NCI-H187 (cell line): ENCODE data around the gene NCF1.
"Not testable (repeated sequence)": the region's sequence is repeated elsewhere in the genome, so short reads cannot be mapped to it uniquely, and the experiment has no call there.

ENCODE experiments used
- DNase-seq, 2 experiments: peaks; one replicate each; lab custom pipeline; 2025; lab: John Stamatoyannopoulos, UW

NCF1 gene

DNA sequence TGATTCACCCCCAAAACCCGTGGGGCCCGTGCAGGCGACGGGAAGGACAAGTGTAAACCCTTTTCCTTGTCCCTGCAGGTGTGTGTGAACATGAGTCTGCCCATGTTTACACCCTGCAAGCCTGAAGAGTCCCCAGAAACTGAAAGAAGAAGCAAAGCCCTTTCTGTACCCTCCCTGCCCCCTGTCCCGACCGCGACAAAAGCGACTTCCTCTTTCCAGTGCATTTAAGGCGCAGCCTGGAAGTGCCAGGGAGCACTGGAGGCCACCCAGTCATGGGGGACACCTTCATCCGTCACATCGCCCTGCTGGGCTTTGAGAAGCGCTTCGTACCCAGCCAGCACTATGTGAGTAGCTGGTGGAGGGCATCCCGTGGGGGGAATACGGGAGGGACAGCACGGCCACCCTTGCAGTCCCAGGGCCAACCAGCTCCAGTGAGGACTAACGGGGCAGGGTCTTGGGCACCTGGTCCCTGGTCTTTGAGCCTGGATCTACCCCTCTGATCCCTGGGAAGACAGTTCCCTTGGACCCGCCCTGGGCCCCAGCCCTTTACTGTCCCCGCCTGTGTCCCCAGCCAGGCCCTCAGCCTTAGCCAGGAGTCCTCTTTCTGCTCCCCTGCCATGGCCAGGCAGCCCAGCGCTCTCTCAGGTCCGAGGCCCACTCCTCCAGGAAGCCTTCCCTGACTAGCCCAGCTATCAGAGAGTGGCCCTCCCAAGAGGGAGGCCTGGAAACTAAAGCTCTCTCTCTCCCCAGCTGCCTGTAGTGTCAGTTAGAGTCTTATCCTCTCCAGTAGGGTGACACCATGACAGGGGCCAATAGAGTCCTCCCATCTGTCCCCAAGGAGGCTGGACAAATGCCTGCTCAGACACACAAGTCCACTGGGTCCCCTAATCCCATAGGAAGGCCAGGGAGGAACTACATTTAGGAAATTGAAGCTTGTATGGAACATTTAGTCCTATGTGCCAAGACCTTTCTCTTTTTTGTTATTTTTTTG, at the start of gene NCF1:
Gene NCF1 (plus strand): TSS at position 252 of the 991 bp plus-strand sequence. CDS start 21 bp downstream, at position 273.
- DNase-seq = not testable (repeated sequence)

- no peak for DNase-seq
Measured at GRCh38 chr7:74725840-74726239, 48.0 kb upstream of the NCF1 start.

- DNase-seq = no peak
Measured at GRCh38 chr7:74726309-74727101, 47.3 kb upstream of the NCF1 start.

DNA sequence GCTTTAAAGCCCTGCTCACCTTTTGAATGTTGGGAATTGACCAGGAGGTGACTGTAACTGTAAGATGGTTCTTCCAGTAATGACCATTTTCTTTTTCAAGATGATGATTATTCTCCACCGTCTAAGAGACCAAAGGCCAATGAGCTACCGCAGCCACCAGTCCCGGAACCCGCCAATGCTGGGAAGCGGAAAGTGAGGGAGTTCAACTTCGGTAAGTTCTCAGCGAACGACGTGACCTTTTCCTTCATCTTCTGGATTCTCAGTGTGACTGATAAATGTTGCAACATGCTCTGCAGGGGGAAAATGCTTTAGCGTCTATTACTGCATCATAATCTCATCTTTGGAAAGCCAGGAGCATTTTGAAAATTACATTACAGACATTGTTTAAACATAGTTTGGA, 45.1 kb upstream of the NCF1 start:
- DNase-seq = not testable (repeated sequence)

GRCh38 chr7:74730186-74730585, 43.6 kb upstream of the NCF1 start:
- DNase-seq = not testable (repeated sequence)

DNA sequence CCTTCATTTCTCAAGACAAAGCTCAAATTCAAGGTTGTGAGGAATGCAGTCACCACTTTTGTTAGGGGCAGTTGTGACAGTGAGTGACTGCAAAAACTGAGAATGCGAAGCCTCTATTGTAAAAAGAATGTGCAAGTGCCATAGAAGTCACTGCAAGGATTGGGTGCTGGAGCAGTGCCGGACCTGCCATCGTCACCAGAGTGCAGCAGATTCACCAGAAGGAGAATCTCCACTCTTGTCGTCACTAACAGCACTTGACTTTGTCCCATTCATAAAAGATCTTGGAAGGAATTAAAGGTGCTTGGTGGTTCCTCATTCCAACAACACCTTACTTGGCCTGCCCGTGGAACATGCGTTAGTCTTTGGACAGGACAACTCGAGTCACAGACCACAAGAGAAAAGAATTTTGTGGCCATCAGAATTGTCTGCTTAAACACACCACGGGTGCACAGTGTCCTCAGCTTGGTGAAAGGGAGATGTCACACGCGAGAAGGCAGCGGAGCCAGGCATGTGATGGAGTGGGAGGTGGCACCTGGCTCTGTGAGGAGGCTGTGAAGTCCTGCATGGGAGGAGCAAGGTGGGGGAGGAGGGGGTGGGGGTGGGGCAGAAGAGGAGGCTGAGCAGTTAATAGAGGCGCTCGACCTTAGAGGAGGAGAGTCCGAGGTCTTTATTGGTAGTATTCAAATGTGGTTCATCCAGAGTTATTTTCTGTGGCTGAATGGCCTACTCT, 33.7 kb upstream of the NCF1 start:
- DNase-seq = not testable (repeated sequence)

- DNase-seq = not testable (repeated sequence)
Measured at GRCh38 chr7:74743936-74744557, 29.8 kb upstream of the NCF1 start.

DNA sequence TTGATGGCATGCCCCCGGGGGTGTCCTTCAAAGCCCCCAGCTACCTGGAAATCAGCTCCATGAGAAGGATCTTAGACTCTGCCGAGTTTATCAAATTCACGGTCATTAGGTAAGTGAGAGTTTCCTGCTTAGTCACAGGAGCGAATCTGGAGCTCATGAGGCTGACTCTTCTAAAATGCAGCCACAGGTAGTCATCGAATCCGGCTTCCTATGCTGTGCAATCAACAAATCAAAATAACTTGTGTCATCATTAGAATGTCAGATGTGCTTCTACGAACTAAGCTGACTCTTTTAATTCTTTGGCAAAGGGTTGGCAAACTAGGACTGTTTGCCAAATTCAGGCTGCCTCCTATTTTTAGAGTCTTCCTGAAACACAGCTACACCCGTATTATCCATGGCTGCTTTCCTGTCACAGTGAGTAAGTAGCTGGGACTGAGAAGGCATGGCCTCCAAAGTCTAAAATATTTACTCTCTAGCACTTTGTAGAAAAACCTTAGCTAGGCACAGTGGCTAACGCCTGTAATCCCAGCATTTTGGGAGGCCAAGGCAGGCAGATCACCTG, 19.8 kb upstream of the NCF1 start:
- not testable (repeated sequence) for DNase-seq

DNA sequence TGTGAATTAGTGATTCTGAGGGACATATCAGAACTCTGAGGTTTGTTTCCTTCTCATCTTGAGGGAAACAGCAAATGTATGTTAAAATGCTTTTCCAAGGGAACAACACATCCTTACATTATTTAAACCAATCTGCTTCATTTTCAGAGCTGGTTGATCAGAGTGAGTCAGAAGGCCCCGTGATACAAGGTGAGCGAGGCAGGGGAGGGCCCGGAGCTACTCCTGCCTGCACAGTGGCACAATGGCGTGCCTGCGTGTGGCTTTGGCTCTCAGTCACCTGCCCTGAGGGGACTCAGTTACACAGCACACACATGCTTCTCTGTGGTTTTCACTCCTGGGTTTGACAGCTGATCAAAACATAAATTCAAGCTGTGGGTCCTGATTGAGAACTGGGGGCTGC, 17.1 kb upstream of the NCF1 start:
- not testable (repeated sequence) for DNase-seq

DNA sequence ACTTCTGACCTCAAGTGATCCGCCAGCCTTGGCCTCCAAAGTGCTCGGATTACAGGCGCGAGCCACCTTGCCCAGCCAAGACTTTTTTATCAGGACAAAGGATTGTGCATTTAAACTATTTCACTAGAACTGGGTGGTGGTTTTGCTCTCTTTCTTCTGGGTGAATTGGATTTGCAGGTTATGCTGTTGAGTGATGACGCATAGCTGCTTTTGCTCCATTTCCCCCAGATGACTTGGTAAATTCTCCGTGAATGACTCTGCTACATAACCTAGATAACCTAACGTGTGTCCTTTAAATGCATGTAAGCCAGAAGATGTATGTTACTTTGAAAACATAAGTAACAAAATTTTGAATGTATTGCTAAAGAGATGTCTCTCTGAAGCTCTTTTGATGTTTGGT, 15.5 kb upstream of the NCF1 start:
- not testable (repeated sequence) for DNase-seq

DNA sequence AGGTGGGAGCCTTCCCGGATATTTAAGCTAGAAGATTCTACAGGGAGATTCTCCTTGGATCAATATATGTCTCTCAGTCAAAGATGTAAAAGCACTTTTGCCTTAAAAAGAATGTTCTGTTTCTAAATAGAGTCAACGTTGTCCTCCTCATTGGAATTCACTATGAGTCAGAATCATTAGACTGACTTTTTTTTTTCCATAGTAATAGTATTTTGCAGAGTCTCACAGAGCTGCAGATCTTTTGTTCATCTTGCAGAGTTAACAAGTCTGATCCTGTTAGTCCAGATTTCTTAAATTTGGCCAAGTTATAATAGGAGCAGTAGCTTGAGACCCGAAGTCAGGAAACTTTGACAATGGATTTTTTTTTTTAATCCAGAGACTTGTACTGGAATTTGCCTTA, 14.8 kb upstream of the NCF1 start:
- DNase-seq = not testable (repeated sequence)

DNA sequence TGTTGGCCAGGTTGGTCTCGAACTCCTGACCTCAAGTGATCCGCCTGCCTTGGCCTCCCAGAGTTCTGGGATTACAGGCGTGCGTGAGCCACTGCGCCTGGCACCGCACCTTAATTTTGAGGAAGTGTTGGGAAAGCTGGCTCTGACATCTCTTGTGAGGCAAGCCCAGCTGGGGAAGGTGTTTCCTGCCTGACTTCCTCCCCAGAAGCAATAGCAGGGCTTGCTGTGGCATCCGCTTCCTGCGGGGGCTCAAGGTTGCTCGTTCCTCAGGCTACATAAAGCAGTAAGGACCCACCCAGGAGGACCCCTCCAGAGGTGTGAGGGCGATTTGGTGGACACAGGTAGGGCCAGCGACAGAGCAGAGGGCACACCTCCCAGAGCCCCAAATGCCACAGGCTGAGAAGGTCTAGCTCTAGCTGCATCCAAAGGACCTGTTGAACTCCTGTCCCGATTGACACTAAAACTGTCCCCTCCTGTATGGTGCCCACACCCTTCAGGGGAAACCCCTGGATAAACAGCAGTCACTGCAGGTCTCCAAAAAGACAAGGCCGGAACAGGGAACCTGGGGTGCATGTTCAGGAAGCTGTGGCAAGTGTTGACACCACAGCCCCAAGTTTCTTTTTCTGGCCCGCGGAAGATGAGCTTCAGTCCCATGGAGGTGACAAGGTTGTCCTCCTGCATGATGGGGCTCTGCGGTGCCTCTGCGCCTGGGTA, 8.4 kb upstream of the NCF1 start:
- not testable (repeated sequence) for DNase-seq

DNA sequence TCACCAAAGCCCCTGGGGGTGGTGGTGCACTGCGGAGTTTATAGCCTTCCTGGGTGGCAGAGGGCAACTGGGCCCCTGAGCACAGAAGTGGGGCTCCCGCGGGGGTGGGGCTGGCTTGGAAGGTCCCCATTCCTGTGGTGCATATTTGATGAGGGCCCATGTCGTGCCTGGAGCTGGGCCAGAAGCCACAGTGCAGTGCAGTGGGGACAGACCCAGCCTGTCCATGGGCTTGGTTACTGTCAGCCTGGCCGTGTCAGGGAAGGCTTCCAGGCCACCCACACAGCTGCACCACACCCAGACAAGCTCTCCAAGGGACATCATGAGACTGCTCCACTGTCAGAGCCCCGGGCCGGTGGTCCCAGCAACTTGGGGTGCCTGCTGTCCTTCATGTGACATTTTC, 7.3 kb upstream of the NCF1 start:
- not testable (repeated sequence) for DNase-seq

DNA sequence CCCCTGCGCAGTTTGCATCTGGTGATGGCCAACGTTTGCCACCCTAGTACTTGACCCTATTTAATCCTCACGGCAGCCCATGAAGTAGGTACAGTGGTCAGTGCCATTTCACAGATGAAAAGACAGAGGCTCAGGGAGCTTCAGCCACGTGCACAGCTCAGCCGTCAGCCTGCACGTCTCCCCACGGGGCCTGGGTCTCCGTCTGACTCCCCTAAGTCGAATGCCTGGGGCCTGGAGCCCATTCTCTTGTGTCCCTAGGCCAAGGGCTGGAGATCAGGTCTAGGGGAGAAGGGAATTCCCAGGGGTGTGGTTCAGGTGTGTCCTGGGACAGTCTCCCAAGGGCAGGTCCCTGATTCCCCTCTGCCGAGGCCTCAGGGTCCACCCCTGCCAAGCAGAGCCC, 6.8 kb upstream of the NCF1 start:
- not testable (repeated sequence) for DNase-seq

DNA sequence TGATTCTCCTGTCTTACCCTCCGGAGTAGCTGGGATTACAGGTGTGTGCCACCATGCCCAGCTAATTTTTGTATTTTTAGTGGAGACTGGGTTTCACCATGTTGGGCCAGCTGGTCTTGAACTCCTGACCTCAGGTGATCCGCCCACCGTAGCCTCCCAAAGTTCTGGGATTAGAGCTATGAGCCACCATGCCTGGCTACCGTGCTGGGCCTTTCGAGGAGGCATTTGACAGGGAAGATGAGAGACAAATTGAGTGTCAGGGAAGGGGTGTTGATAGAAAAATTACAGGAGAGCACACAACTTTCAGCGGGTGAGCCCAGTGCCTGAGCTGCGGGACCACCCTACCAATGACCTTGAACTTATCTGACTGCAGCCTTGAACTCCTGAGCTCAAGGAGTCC, 3.7 kb upstream of the NCF1 start:
- not testable (repeated sequence) for DNase-seq

GRCh38 chr7:74772093-74772492, 1.7 kb upstream of the NCF1 start:
- DNase-seq = not testable (repeated sequence)

GRCh38 chr7:74775111-74775510, 1.3 kb downstream of the NCF1 start:
- DNase-seq = not testable (repeated sequence)

- not testable (repeated sequence) for DNase-seq
Measured at GRCh38 chr7:74779053-74779452, 5.2 kb downstream of the NCF1 start.

DNA sequence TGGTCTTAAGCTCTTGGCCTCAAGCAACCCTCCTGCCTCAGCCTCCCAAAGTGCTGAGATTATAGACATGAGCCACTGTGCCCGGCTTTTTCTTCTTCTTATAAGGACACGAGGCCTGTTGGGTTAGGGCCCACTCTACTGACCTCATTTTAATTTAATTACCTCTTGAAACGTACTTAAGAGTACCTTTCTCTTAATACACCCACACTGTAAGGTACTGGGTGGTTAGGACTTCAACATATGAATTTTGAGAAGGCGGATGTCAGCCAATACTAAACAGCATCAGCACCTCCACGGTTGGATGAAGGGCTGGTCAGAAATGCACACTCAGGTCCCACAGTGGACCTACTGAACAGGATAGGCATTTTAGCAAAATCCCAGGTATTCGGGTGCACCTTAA, 7.9 kb downstream of the NCF1 start:
- not testable (repeated sequence) for DNase-seq

GRCh38 chr7:74783595-74783994, 9.8 kb downstream of the NCF1 start:
- not testable (repeated sequence) for DNase-seq
